NOMO-1 treated with dmso at 0.1 percent for 144 hours (cell line): ENCODE results near the gene ATP1A4.

Source experiments
- DNase-seq: peaks from one replicate; lab custom pipeline; 2025; ENCODE audit not compliant: unreplicated experiment; lab: John Stamatoyannopoulos, UW

The ATP1A4 gene

GRCh38 chr1:160224606-160225005 lies 73.2 kb downstream of the ATP1A4 start:
- DNase-seq: no peak

DNA sequence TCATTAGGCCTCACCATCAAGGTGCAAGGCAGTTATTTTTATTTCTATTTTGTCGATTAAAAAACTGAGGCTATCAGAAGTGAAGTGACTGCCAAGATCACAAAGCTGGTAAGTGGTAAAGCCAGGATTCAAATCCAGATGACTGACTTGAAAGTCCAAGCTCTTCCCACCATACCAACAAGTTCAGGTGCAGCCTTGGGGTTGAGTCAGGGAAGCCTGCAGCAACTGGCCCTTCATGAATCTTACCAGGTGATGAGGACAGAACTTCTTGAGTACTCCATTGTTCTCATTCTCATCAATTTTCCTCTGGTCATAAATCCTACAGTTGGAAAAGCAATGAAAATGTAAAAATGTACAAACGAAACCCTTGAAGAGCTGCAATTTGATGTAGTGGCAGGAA lies 73.9 kb downstream of the ATP1A4 start:
- DNase-seq: no peak

DNA sequence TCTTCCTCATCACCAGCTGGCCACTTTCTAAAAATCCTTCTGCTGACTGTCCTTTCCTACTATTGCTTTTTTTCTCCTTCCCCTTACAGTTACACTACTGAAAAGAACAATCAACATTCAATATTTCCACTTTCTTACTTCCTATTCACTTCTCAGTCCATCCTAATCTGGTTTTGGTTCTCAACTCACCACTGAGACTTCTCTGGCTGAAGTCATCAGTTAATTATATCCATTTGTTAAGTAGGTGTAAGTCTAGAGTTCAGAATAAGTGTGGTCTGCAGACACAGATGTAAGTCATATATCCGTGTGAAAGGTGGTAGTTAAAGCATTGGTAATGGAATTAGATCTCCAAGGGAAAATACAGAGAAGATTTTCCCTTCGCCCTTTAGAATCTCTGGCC lies 75.2 kb downstream of the ATP1A4 start:
- no peak for DNase-seq

GRCh38 chr1:160227034-160227433 lies 75.6 kb downstream of the ATP1A4 start:
- no peak for DNase-seq

GRCh38 chr1:160227561-160227960 lies 76.2 kb downstream of the ATP1A4 start:
- no peak for DNase-seq

GRCh38 chr1:160228431-160228830 lies 77.0 kb downstream of the ATP1A4 start:
- no peak for DNase-seq

GRCh38 chr1:160232911-160233310 lies 81.5 kb downstream of the ATP1A4 start:
- no peak for DNase-seq
